Chondrocyte (in vitro differentiated cells): ENCODE data around the gene FBXO42. TPM values are rescaled to one million over a fixed set of nuclear protein-coding genes. Genes with fewer than 3 reads are reported as not detected.
A peak's percentile ranks its signal among the peaks of the same experiment; 100 is the strongest.

Experiments
- DNase-seq: peaks from one replicate; pipeline ENCODE4 v3.0.0; 2021; ENCODE audit warnings: mixed read lengths, low spot score
- H3K27ac Mint-ChIP-seq: one replicate; pipeline ENCODE4 v1.8.0; 2021; ENCODE audit warnings: mild to moderate bottlenecking, moderate library complexity, mixed read lengths; ENCODE audit not compliant: unreplicated experiment
- H3K27me3 Mint-ChIP-seq: 2 replicates; pipeline ENCODE4 v1.8.0; 2021; ENCODE audit warnings: low read depth, mixed read lengths
- H3K36me3 Mint-ChIP-seq: 2 replicates; pipeline ENCODE4 v1.8.0; 2021; ENCODE audit warnings: low read depth, mixed read lengths
- H3K4me1 Mint-ChIP-seq: 2 replicates; pipeline ENCODE4 v1.8.0; 2021; ENCODE audit warnings: low read depth, mild to moderate bottlenecking, mixed read lengths
- H3K4me3 Mint-ChIP-seq: one replicate; pipeline ENCODE4 v1.8.0; 2021; ENCODE audit warnings: mild to moderate bottlenecking, moderate library complexity, mixed read lengths; ENCODE audit not compliant: unreplicated experiment
- H3K9me3 Mint-ChIP-seq: 2 replicates; pipeline ENCODE4 v1.8.0; 2021; ENCODE audit warnings: low read depth, mixed read lengths
- CTCF ChIP-seq: fragments of 200-600 bp; sonication (generic); IDR thresholded peaks from 2 replicates; pipeline ENCODE4 v1.5.0; 2021; ENCODE audit warnings: antibody characterized with exemption, mild to moderate bottlenecking, moderate library complexity
- total RNA-seq: library from RNA; stranded (reverse); gene quantifications from 3 replicates; pipeline ENCODE4 v1.2.1, GENCODE V29; 2021

FBXO42 gene
- total RNA-seq, 1 donor from 2014 or later, result 20.9 TPM

GRCh38 chr1:16296643-16297042 is 55.6 kb downstream of the FBXO42 start:
- Mint-ChIP-seq H3K4me1 (peaks cover 28% of the 10 kb centered on the region), H3K4me3 (no peak overlapping the region), H3K36me3 (peaks cover 15% of the 10 kb centered on the region), H3K27me3 (no peaks in the 10 kb centered on the region), H3K9me3 (no peaks in the 10 kb centered on the region), H3K27ac (no peak overlapping the region)
- DNase-seq, result no peak
- no peak for TF ChIP-seq CTCF

- Mint-ChIP-seq H3K4me1 (peaks cover 26% of the 10 kb centered on the region), H3K36me3 (peaks cover 15% of the 10 kb centered on the region), H3K4me3 (no peak overlapping the region), H3K27ac (peak overlapping the region; percentile 57), H3K27me3 (no peaks in the 10 kb centered on the region), H3K9me3 (no peaks in the 10 kb centered on the region)
- DNase-seq, result no peak
- TF ChIP-seq CTCF, result no peak
These were observed 57.8 kb downstream of the FBXO42 start for GRCh38 chr1:16294219-16295212.

GRCh38 chr1:16293538-16293937 is 58.7 kb downstream of the FBXO42 start:
- no peak overlapping the region for H3K4me3 Mint-ChIP-seq
- H3K9me3 Mint-ChIP-seq, result no peaks in the 10 kb centered on the region
- TF ChIP-seq CTCF, result no peak
- peak overlapping the region; percentile 85 for H3K27ac Mint-ChIP-seq
- peaks cover 17% of the 10 kb centered on the region for H3K4me1 Mint-ChIP-seq
- no peaks in the 10 kb centered on the region for H3K27me3 Mint-ChIP-seq
- DNase-seq, result no peak
- H3K36me3 Mint-ChIP-seq, result peaks cover 16% of the 10 kb centered on the region

- Mint-ChIP-seq H3K27ac (no peak overlapping the region), H3K27me3 (no peaks in the 10 kb centered on the region), H3K36me3 (peaks cover 17% of the 10 kb centered on the region), H3K4me1 (peaks cover 14% of the 10 kb centered on the region), H3K4me3 (no peak overlapping the region), H3K9me3 (no peaks in the 10 kb centered on the region)
- no peak for TF ChIP-seq CTCF
- no peak for DNase-seq
These were observed 59.5 kb downstream of the FBXO42 start for GRCh38 chr1:16292739-16293138.

GRCh38 chr1:16289959-16290358 is 62.3 kb downstream of the FBXO42 start:
- Mint-ChIP-seq H3K4me3 (no peak overlapping the region), H3K27ac (no peak overlapping the region), H3K9me3 (no peaks in the 10 kb centered on the region), H3K27me3 (no peaks in the 10 kb centered on the region), H3K4me1 (peaks cover 14% of the 10 kb centered on the region), H3K36me3 (peaks cover 15% of the 10 kb centered on the region)
- no peak for DNase-seq
- peak; percentile 46 for TF ChIP-seq CTCF
